HG02885 (cell line): Measurements from ENCODE around the gene CALHM2.

ENCODE experiments used
- ATAC-seq: cut with Tn5 transposase; IDR thresholded peaks from one replicate; pipeline ENCODE4 v1.9.1; 2021; ENCODE audit warnings: mild to moderate bottlenecking; ENCODE audit not compliant: unreplicated experiment, poor library complexity

Gene CALHM2

GRCh38 chr10:103451091-103451813 lies 918 bp downstream of the CALHM2 start:
- ATAC-seq: no peak

DNA sequence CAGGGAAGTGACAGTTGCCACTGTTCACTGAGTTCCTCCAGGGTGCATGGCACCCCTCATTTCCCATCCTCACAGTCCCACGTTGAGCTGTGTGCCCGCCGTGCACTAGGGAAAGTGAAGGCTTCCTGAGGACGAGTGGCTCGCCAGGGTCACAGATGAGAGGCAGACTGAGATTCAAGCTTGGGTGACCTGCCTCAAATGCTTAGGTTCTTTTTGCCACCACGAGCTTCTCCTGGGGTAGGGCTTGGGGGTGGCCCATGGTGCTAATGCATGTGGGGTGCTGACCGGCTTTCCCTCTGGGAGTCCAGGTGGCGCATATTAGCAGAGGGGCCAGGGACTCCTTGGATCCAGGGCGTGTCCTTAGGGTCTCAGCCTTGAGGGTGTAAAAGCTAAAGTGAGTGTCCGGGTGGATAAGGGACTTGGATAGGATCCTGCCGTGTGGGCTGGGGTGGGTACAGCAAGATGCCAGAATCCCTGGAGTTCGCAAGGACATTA lies 1.9 kb downstream of the CALHM2 start:
- ATAC-seq: no peak

DNA sequence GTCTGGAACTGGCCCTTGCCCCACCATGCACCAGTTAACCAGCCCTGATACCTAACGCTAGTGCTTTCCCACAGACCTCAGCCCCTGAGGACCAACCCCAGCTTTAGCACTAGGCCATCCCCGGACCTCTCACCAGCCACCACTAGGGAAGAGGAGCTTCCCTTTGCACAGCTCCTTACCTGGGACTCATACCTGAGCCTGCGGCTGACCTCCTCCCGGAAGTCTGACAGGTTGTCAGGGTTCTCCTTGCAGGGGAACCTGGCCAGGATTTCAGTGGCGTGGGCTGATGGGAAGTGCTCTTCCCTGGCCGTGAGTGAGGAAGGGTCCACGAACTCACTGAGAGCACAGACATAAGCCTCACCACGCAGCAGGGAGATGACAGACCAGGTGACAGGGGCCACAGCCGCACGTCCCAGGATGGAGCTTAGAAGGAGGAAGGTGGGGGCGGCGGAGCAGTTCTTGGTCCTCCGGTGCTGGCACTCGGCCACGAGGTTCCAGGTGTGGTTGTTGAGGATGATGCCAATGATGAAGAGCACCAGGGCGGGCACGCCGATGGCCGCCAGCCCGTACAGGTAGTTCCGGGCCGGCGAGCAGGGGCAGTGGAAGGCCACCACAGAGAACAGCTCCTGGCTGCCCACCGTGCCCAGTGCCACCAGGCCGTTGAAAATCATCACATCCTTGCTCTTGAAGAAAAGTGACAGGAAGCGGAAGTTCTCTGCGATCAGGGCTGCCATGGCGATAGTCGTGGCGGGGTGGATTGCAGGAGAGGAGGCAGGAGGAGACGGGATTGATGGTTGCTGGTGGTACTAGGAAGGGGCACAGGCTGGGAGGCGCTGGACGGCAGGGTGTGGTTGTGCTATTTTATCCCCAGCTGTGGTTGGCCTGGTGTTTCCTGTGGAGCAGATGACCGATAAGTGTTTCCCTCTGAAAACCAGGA lies 2.7 kb downstream of the CALHM2 start:
- ATAC-seq: no peak

DNA sequence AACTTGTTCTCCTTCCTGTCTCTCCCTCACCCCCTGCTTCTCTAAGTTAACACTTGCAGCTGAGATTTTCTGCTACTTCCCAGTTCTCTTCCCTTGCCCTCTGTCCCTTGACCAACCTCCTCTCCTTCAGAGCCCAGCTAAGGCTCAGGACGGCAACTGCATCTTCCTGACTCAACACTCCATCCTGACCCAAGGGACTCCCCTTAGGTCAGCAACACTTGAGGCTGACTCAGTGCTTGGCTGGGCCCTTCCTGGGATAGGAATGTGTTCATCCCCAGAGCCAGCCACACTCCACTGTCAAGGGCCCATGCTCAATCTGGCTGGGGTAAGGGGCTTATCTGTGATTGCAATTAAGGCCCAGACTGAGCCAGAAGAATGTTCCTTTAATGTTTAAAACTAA lies 3.4 kb downstream of the CALHM2 start:
- ATAC-seq: no peak

DNA sequence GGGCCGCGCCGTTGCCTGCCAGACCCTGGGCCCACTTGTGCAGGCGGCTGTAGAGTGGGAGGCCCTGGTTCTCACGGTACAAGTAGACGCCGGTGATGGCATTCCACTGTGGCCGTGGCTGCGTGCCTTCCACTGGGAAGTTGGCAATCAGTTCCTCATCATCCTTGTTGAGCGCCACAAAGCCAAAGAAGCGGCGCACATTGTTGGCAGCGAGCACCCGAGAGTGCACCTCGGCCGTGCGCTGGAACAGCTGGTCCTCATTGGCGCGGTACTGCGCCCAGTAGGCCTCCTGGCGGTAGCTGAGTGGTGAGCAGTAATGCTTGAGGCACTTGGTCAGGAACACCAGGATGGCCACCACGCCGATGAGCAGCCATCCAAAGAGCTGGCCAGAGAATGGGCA lies 5.0 kb downstream of the CALHM2 start:
- no peak for ATAC-seq

GRCh38 chr10:103445767-103446567 lies 6.2 kb downstream of the CALHM2 start:
- no peak for ATAC-seq

DNA sequence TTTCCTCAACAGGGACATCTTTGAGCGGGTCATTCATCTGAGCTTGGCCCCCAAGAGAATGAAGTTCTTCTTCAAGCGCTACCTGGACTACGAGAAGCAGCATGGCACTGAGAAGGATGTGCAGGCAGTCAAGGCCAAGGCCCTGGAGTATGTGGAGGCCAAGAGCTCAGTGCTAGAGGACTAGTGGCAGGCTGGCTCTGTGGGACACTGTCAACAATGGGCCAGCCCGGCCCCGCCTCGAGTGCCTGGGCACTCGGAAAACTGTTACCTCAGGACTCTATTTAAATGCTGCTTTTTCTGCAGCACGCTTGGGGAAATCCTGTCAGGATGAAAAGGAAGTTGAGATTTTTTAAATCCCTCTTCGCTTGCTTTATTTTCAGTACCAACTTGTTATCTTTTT lies 6.8 kb downstream of the CALHM2 start:
- ATAC-seq: no peak

- no peak for ATAC-seq
Observed at GRCh38 chr10:103444478-103444877, 7.7 kb downstream of the CALHM2 start.

DNA sequence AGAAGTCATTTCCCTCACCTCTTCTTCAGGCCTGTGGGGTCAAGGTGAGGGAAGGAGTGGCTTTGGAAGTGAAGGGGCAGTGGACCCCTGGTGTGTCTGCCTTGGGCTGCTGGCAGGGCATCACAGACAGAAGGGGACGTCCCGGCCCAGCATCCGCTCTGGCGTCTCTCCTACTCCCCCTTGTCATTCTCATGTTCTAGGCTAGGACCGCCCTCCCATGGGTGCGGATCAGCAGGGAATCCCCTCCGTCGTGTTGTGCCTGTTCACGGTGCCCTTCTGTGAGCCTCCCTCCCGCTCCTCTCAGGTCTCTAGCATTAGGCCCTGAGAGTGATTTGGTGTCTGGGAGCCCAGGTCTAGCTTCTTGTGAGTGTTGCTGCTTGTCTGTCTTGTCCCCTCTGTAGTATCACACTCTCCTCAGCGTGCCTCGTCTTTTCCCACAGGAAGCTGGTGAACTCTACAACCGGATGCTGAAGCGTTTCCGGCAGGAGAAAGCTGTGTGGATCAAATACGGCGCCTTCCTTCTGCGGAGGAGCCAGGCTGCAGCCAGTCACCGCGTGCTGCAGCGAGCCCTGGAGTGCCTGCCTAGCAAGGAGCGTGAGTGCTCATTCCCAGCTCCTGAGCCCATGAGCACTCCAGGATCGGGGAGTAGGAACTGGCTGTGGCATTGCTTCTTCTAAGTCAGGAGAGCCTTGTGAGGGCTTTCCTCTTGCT lies 8.5 kb downstream of the CALHM2 start:
- no peak for ATAC-seq

DNA sequence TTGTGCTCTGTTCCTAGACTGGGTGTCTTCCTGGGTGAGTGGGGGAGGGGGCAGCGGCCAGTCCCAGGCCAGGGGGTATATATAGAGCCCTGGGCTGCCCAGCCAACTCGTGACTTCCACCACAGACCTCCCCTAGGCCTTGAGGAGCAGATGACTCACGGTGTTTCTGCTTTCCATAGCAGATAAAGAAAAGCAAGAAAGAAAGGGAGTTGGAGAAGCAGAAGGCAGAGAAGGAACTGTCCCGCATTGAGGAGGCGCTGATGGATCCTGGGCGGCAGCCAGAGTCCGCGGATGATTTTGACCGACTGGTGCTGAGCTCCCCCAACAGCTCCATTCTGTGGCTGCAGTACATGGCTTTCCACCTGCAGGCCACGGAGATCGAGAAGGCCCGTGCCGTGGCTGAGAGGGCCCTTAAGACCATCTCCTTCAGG lies 10.1 kb downstream of the CALHM2 start:
- ATAC-seq: no peak

DNA sequence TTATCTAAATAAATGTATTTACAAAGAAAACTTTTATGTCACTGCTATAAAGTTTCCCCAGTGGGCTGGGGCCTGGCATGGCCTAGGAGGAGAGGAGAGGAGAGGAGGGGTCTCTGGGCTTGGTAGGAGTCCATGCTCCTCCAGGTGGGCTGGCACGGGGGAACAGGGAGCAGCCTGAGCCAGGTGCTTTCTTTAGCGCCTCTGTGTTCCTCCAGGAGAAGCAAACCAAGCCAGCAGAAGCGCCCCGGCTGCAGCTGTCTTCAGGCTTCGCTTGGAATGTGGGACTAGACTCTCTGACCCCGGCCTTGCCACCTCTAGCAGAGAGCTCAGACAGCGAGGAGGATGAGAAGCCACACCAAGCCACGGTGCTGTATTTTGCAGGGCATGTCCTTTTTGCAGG lies 10.6 kb downstream of the CALHM2 start:
- ATAC-seq: no peak

GRCh38 chr10:103441206-103441605 lies 11.0 kb downstream of the CALHM2 start:
- ATAC-seq: no peak

DNA sequence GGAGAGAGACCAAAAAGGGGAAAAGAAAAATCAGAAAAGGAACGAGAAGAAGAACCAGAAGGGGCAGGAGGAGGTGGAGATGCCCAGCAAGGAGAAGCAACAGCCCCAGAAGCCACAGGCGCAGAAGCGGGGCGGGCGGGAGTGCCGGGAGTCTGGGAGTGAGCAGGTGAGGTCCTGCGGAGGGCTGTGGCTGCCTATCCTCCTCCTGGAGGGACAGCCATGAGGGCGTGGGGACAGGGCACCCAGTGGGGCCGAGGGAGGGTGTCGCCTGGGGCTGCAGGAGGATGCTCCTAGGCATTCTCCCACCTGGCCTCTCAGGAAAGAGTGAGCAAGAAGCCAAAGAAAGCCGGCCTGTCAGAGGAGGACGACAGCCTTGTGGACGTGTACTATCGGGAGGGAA lies 11.8 kb downstream of the CALHM2 start:
- ATAC-seq: no peak

GRCh38 chr10:103439776-103440175 lies 12.4 kb downstream of the CALHM2 start:
- no peak for ATAC-seq

- no peak for ATAC-seq
Observed at GRCh38 chr10:103433858-103434257, 18.3 kb downstream of the CALHM2 start.

DNA sequence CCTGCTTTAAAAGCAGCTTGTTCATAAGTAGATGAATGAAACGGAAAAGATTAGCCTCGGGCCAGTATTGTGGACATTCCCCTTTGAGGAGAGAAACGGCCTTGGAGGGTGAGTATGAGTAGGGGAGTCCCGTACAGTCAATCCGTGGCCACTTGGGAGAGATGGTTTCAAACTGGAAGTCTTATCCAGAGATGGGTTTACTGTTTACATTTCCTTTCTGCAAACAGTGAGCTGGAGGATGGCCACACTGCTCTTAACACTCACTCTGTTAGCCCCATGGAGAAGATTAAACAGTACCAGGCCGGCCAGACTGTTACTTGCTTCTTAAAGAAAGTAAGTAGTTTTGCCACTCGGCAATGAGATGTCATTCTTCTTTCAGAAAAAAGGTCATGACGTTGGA lies 20.3 kb downstream of the CALHM2 start:
- no peak for ATAC-seq

DNA sequence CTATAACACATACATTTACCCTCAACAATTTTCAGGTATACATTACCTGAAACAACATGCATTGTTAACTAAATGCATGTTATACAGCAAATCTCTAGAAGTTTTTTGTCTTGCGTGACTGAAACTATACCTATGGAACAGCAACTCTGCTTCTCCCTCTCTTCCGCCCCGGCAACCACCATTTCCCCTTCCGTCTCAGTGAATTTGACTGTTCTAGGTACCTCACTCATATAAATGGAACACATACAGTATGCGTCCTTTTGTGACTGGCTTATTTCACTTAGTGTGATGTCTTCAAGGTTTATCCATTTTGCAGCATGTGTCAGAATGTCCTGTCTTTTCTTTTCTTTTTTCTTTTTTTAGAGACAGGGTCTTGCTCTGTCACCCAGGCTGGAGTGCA lies 22.5 kb downstream of the CALHM2 start:
- no peak for ATAC-seq

DNA sequence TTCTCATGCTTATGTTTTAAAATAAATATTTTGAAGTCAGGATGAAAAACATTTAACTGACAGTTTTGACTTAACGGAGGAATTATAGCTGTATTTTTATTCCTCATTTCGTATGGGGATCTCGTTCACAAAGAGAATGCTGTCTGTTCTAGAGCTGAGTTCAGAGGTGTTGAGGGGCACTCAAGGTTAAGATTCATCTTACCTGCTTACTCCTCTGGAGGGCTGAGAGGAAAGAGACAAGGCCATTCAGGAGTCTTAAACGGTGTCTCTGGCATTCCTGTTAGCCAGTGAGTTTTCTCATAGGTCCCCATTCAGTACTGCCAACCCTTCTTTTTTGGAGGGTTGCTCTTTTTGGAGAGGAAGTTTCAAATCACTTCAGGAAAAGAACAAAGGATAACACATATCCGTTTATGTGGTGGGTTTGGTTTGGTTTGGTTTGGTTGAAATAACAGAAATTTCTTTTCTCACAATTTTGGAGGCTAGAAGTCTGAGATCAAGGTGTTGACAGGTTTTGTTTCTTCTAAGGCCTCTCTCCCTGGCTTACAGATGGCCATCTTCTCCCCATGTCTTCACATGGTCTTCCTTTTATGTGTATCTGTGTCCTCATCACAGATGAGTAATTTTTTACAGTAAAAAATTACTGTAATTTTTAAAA lies 23.1 kb downstream of the CALHM2 start:
- ATAC-seq: no peak

- ATAC-seq: no peak
Observed at GRCh38 chr10:103427866-103428265, 24.3 kb downstream of the CALHM2 start.
